Left ventricle myocardium superior (tissue), 1 donor: Measurements from ENCODE around the gene POLR3H. TPM values are rescaled to one million over a fixed set of nuclear protein-coding genes. Genes with fewer than 3 reads are reported as not detected.
A peak's percentile ranks its signal among the peaks of the same experiment; 100 is the strongest.

ENCODE experiments used
- ATAC-seq: fragments of 200-7000 bp; cut with Tn5 transposase; one replicate; pipeline ENCODE4 v1.9.1; 2020; ENCODE audit warnings: mild to moderate bottlenecking, moderate library complexity
- DNase-seq: peaks from one replicate; pipeline ENCODE4 v3.0.0-alpha.2; 2020
- intact Hi-C: fragments of 100-400 bp; cut with micrococcal nuclease; formaldehyde crosslinking; loops from one replicate; pipeline ENCODE4 v1.11.0; 2022
- total RNA-seq: library from RNA; stranded (reverse); fragmentation: NEBNext Ultra II Directional; extraction: Animal tissue kit (Norgen Biotek cat#: 25700); gene quantifications from one replicate; pipeline ENCODE4 v1.2.1, GENCODE V29; 2021
- donor health status: DM: no; HTN: yes; CAD: no; lungs with severe emphysema.

Gene POLR3H
- total RNA-seq, 1 donor from 2014 or later, result 17.9 TPM

- peak; percentile 54 for ATAC-seq
- intact Hi-C loops, result no loop called here
Measured at GRCh38 chr22:41524251-41524661, 20.0 kb downstream of the POLR3H start.

GRCh38 chr22:41523464-41524221 lies 20.6 kb downstream of the POLR3H start:
- peak; percentile 63 for DNase-seq

More at GRCh38 chr22:41524251-41524661, 20.0 kb downstream of the POLR3H start:
- DNase-seq, result peak; percentile 85

GRCh38 chr22:41522813-41523212 lies 21.5 kb downstream of the POLR3H start:
- DNase-seq (no peak), ATAC-seq (no peak)
- intact Hi-C loops, result no loop called here

More at GRCh38 chr22:41523464-41524221, 20.6 kb downstream of the POLR3H start:
- intact Hi-C loops, result no loop called here
- peak; percentile 60 for ATAC-seq

- intact Hi-C loops, result no loop called here
- ATAC-seq (no peak), DNase-seq (no peak)
Measured at GRCh38 chr22:41521126-41521525, 23.1 kb downstream of the POLR3H start.

GRCh38 chr22:41518048-41518347 lies 26.3 kb downstream of the POLR3H start:
- intact Hi-C loops, result no loop called here
- DNase-seq, result no peak
- no peak for ATAC-seq

- intact Hi-C loops, result no loop called here
- DNase-seq (peak; percentile 72), ATAC-seq (peak; percentile 28)
Measured at GRCh38 chr22:41517172-41518047, 26.9 kb downstream of the POLR3H start.

GRCh38 chr22:41516462-41516861 lies 27.8 kb downstream of the POLR3H start:
- DNase-seq, result no peak
- intact Hi-C loops, result no loop called here
- no peak for ATAC-seq

- ATAC-seq, result peak; percentile 29
- no peak for DNase-seq
- intact Hi-C loops, result no loop called here
Measured at GRCh38 chr22:41513391-41513790, 30.9 kb downstream of the POLR3H start.

GRCh38 chr22:41512421-41513194 lies 31.7 kb downstream of the POLR3H start:
- ATAC-seq (peak; percentile 58), DNase-seq (peak; percentile 64)
- intact Hi-C loops, result no loop called here

GRCh38 chr22:41511521-41511968 lies 32.7 kb downstream of the POLR3H start:
- ATAC-seq, result peak; percentile 74
- no peak for DNase-seq
- intact Hi-C loops, result no loop called here

- peak; percentile 57 for ATAC-seq
- intact Hi-C loops, result no loop called here
- DNase-seq, result peak; percentile 77
Measured at GRCh38 chr22:41508770-41509170, 35.5 kb downstream of the POLR3H start.

- no peak for ATAC-seq
- intact Hi-C loops, result no loop called here
- no peak for DNase-seq
Measured at GRCh38 chr22:41507330-41508063, 36.8 kb downstream of the POLR3H start.

- DNase-seq, result no peak
- intact Hi-C loops, result no loop called here
- ATAC-seq, result no peak
Measured at GRCh38 chr22:41505511-41506220, 38.6 kb downstream of the POLR3H start.

GRCh38 chr22:41504816-41505215 lies 39.5 kb downstream of the POLR3H start:
- ATAC-seq (no peak), DNase-seq (no peak)
- intact Hi-C loops, result no loop called here

GRCh38 chr22:41504397-41504796 lies 39.9 kb downstream of the POLR3H start:
- peak; percentile 68 for ATAC-seq
- intact Hi-C loops, result no loop called here
- peak; percentile 80 for DNase-seq

GRCh38 chr22:41501209-41501608 lies 43.1 kb downstream of the POLR3H start:
- DNase-seq (no peak), ATAC-seq (peak; percentile 10)
- intact Hi-C loops, result no loop called here

GRCh38 chr22:41500303-41500702 lies 44.0 kb downstream of the POLR3H start:
- ATAC-seq (no peak), DNase-seq (no peak)
- intact Hi-C loops, result no loop called here

GRCh38 chr22:41499624-41500280 lies 44.5 kb downstream of the POLR3H start:
- intact Hi-C loops, result no loop called here
- ATAC-seq, result peak; percentile 39
- DNase-seq, result no peak
